Osteocyte (in vitro differentiated cells): ENCODE results near the gene HOXB4. TPM values are rescaled to one million over a fixed set of nuclear protein-coding genes. Genes with fewer than 3 reads are reported as not detected.

Experiments
- DNase-seq: peaks from one replicate; pipeline ENCODE4 v3.0.0; 2021; ENCODE audit warnings: mixed read lengths; ENCODE audit not compliant: unreplicated experiment; ENCODE audit errors: extremely low spot score
- H3K27ac Mint-ChIP-seq: one replicate; pipeline ENCODE4 v1.8.0; 2021; ENCODE audit warnings: mild to moderate bottlenecking, mixed read lengths; ENCODE audit not compliant: unreplicated experiment
- H3K27me3 Mint-ChIP-seq: one replicate; pipeline ENCODE4 v1.8.0; 2021; ENCODE audit warnings: mixed read lengths; ENCODE audit not compliant: unreplicated experiment
- H3K36me3 Mint-ChIP-seq: one replicate; pipeline ENCODE4 v1.8.0; 2021; ENCODE audit warnings: mixed read lengths; ENCODE audit not compliant: unreplicated experiment
- H3K4me1 Mint-ChIP-seq: one replicate; pipeline ENCODE4 v1.8.0; 2021; ENCODE audit warnings: mixed read lengths; ENCODE audit not compliant: unreplicated experiment
- H3K4me3 Mint-ChIP-seq: one replicate; pipeline ENCODE4 v1.8.0; 2021; ENCODE audit warnings: mild to moderate bottlenecking, moderate library complexity, mixed read lengths; ENCODE audit not compliant: unreplicated experiment
- H3K9me3 Mint-ChIP-seq: one replicate; pipeline ENCODE4 v1.8.0; 2021; ENCODE audit warnings: mixed read lengths; ENCODE audit not compliant: unreplicated experiment
- CTCF ChIP-seq: fragments of 200-600 bp; sonication (generic); IDR thresholded peaks from 2 replicates; pipeline ENCODE4 v1.5.0; 2021; ENCODE audit warnings: antibody characterized with exemption, mild to moderate bottlenecking, moderate library complexity
- total RNA-seq: library from RNA; stranded (reverse); gene quantifications from 2 replicates; pipeline ENCODE4 v1.2.1, GENCODE V29; 2021

Gene HOXB4
- total RNA-seq, 1 donor from 2014 or later = not detected

- H3K36me3 Mint-ChIP-seq = no peaks in the 10 kb centered on the region
- no peak for DNase-seq
- H3K27ac Mint-ChIP-seq = no peak overlapping the region
- H3K27me3 Mint-ChIP-seq = peaks cover 61% of the 10 kb centered on the region
- H3K9me3 Mint-ChIP-seq = no peaks in the 10 kb centered on the region
- H3K4me3 Mint-ChIP-seq = no peak overlapping the region
- no peak for TF ChIP-seq CTCF
- H3K4me1 Mint-ChIP-seq = no peaks in the 10 kb centered on the region
Observed at GRCh38 chr17:48571826-48572417, 6.2 kb downstream of the HOXB4 start.

GRCh38 chr17:48571024-48571818 is 6.9 kb downstream of the HOXB4 start:
- H3K36me3 Mint-ChIP-seq = no peaks in the 10 kb centered on the region
- no peak for DNase-seq
- no peak overlapping the region for H3K27ac Mint-ChIP-seq
- H3K27me3 Mint-ChIP-seq = peaks cover 56% of the 10 kb centered on the region
- no peak for TF ChIP-seq CTCF
- no peaks in the 10 kb centered on the region for H3K4me1 Mint-ChIP-seq
- H3K4me3 Mint-ChIP-seq = peak overlapping the region; percentile 5
- H3K9me3 Mint-ChIP-seq = no peaks in the 10 kb centered on the region

- Mint-ChIP-seq H3K4me3 (peak overlapping the region; percentile 5), H3K4me1 (no peaks in the 10 kb centered on the region), H3K36me3 (no peaks in the 10 kb centered on the region), H3K27ac (no peak overlapping the region), H3K9me3 (no peaks in the 10 kb centered on the region), H3K27me3 (peaks cover 50% of the 10 kb centered on the region)
- no peak for DNase-seq
- no peak for TF ChIP-seq CTCF
Observed at GRCh38 chr17:48570325-48571023, 7.7 kb downstream of the HOXB4 start.

- no peak for DNase-seq
- Mint-ChIP-seq H3K4me1 (no peaks in the 10 kb centered on the region), H3K27me3 (peaks cover 43% of the 10 kb centered on the region), H3K27ac (no peak overlapping the region), H3K4me3 (no peak overlapping the region), H3K36me3 (no peaks in the 10 kb centered on the region), H3K9me3 (no peaks in the 10 kb centered on the region)
- no peak for TF ChIP-seq CTCF
Observed at GRCh38 chr17:48569674-48570324, 8.4 kb downstream of the HOXB4 start.

DNA sequence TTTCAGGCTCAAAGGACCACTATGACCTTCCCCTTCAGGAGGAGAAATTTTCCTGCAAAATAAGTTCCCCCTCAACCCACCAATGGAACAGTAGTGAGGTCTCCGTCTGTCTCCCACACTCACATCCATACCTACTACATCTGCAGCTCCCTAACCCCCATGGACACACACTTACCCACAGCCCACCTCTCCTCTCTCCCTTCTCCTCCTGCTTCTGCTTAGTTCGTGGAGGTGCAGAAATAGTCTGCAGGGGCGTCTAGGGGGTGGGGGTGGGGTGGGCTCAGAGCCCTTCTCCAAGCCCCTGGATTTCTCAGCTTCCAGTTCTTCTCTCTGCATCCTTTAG is 8.9 kb downstream of the HOXB4 start:
- DNase-seq = no peak
- Mint-ChIP-seq H3K27me3 (peaks cover 37% of the 10 kb centered on the region), H3K4me3 (no peak overlapping the region), H3K27ac (no peak overlapping the region), H3K9me3 (no peaks in the 10 kb centered on the region), H3K4me1 (no peaks in the 10 kb centered on the region), H3K36me3 (no peaks in the 10 kb centered on the region)
- TF ChIP-seq CTCF = no peak
